ENCODE results near the gene ZNF407.

DNA sequence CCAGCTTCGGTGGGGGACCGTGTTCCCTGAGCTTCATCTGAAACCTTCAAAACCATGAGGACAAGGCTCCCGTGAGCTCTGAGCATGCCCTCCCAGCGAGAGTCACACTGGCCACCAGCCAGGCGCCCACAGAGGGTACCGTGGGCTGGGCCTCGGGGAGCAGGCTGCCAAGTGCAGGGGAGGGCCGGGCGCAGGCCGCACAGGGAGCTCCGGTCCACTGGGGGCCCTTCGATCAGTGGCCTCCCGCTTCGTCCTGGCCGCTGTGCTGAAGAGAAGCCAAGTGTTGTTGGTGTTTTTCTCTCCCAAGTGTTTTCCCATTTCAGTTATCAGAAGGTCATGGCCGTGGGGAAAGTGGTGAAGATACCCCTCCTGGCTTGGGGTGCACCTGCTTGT is 466.8 kb downstream of the ZNF407 start:
- TF ChIP-seq POLR2A (IDR thresholded peaks at IDR 0.05) (no peak), EP300 (IDR thresholded peaks at IDR 0.05) (no peak)
- TF ChIP-seq, protein P1, sequence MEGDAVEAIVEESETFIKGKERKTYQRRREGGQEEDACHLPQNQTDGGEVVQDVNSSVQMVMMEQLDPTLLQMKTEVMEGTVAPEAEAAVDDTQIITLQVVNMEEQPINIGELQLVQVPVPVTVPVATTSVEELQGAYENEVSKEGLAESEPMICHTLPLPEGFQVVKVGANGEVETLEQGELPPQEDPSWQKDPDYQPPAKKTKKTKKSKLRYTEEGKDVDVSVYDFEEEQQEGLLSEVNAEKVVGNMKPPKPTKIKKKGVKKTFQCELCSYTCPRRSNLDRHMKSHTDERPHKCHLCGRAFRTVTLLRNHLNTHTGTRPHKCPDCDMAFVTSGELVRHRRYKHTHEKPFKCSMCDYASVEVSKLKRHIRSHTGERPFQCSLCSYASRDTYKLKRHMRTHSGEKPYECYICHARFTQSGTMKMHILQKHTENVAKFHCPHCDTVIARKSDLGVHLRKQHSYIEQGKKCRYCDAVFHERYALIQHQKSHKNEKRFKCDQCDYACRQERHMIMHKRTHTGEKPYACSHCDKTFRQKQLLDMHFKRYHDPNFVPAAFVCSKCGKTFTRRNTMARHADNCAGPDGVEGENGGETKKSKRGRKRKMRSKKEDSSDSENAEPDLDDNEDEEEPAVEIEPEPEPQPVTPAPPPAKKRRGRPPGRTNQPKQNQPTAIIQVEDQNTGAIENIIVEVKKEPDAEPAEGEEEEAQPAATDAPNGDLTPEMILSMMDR (IDR thresholded peaks at IDR 0.05), result no peak

Data from gastroesophageal sphincter (tissue), 3 donors.